ELF-1 (cell line): Measurements from ENCODE around the gene ARL14.

ENCODE experiments used
- DNase-seq: peaks from one replicate; pipeline ENCODE4 v3.0.0-alpha.2; 2016; ENCODE audit warnings: low read depth, low spot score

Gene ARL14

GRCh38 chr3:160676547-160677303 is at the start of gene ARL14:
Gene ARL14 (plus strand): TSS chr3:160677160. CDS start chr3:160677347, 187 bp downstream.
- DNase-seq, result no peak

GRCh38 chr3:160629491-160629890 is 47.5 kb upstream of the ARL14 start:
- no peak for DNase-seq

DNA sequence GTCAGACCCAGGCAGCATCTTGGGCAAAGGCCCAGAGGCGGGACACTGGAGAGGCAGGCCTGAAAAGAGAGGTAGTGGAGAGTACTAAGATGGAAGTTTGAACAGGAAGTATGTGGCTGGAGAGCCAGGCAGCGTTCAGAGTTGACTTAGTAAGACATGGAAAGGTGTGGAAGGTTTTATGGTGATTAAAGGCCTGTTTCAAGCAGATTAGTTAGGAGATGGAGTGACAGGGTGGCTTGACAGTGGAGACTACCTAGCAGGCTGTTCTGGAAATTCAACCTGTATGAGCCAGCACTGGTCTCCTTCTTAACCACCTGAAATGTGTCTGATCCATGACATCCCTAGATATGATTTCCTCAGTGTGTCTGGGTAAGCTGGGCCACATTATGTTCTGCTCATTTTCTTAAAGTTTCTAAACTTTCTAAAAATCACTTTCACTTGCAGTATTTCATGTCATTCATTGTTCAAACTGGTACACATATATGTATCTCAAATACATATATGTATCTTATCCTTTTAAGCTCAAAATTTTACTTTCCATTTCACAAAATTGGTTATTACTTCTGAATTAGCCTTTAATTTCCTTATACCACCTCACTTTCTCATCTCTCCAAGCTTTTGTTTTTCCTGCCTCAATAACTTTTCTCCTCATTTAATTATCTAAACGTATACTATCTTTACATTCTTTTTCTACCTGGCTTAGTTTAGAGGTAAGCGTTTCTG is 43.4 kb upstream of the ARL14 start:
- DNase-seq, result no peak

DNA sequence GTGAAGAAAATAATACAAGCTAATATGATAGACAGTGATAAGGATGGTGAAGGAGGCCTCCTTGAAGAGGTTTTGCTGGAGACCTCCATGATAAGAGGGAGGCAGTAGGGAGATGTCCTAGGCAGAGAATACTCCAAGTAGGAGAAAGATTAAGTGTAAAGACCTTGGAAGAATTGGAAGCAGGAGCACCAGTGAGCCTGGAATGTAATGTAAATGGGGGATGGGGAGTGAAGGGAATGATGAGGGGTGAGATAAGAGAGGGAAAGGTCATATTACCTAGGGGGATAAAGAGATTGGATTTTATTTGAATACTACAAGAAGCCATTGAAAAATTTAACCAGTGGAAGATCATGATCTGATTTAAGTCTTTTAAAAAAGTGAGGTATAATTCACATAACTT is 41.7 kb upstream of the ARL14 start:
- no peak for DNase-seq

- DNase-seq, result no peak
These were observed 39.9 kb upstream of the ARL14 start for GRCh38 chr3:160637086-160637485.

DNA sequence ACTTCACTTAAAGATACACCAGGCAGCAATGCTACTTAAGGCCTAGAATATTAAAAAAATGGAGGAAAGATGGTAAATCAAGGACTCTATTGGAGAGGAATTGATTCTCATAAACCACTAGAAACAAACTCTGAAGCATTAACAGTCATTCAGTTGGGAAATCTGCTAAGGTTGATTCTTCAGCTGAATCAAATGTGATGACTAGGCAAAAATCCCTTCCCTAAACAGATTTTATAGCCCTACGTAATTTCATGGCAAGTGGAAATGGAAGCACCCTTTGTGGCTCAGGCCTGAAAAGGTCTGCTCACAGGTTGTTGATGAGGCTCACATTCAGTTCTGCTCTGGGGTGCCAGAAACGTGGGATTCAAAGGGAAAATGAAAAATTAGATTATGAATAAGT is 38.8 kb upstream of the ARL14 start:
- no peak for DNase-seq

DNA sequence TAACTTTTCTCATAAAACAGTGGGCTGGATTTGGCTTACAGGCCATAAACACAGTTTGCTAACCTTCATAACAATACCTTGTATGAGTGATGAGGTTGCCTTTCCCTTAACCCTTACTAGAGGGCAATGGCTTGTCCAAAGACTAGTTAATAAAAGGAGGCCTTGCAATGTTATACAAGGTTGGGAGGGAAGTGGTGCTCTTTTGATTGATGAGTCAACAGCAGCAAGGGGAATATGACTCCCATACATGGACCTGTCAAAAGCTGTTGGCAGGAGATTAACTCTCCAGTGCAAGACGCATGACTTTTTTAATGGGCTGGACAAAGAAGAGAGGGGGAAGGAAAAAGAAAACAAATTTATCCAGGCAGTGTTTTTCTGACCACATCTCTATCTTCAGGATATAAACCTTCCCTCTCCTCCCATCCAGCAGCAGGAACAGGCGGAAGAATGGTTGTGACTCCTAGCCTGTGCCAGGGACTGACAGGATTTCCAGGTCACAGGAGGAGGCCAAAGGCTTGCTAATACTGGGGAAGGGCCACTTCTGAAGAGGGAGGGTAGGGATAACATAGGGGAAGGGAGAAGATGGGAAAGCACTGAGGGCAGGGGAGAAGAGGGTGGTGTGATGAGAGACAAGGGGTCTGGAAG is 35.2 kb upstream of the ARL14 start:
- no peak for DNase-seq

DNA sequence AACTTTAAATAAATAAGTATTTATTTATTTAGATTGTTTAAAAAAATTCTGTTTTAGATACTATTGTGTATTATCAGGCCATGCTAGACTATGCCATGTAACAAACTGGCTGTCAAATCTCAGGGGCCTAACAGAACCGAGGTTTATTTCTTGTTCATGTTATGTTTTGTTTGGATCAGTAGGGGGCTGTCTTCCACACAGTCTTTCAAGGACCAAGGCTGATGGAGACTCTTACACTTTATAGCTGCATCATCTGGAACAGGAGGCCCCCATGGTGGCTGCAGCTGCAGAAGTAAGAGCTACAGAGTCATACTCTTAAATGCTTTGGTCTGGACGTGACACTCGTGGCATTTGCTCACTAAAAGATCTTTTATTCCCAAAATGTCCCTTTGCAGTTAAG is 33.0 kb upstream of the ARL14 start:
- DNase-seq, result no peak

DNA sequence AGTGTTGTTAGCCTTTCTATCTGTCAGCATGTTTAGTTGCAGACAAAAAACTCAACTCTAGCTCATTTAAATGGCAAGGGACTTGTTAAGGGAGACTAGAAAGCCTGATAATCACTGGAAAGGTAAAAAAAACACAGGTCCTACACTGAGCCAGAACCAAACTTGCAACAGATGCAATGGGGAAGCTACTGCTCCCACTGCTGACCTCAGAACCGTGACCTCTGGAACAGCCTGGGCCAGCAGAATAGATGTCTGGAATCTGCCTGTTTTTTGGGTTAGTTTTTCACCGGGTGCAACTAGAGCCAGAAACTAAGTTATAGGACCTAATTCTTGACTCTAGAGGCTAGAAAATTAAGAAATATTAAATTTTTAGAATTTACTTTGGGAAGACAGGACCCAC is 32.5 kb upstream of the ARL14 start:
- no peak for DNase-seq

GRCh38 chr3:160648701-160649100 is 28.3 kb upstream of the ARL14 start:
- DNase-seq, result no peak

DNA sequence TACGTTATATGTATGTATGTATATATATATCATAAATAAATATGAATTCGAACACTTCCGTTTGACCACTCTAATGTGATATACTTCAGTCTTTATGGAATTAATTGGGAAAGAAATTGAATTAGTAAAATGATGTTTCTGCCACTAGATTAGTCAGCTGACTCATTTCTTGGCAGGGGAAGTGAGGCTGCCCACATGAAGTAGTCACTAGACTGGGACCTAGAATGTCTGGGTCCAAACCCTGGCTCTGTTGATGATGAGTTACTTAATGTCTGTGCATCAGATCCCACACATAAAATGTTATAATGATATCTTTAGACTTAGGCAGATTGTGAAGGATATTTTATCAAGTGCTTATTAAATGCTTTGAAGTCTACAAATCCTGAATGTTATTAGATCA is 27.4 kb upstream of the ARL14 start:
- DNase-seq, result no peak

DNA sequence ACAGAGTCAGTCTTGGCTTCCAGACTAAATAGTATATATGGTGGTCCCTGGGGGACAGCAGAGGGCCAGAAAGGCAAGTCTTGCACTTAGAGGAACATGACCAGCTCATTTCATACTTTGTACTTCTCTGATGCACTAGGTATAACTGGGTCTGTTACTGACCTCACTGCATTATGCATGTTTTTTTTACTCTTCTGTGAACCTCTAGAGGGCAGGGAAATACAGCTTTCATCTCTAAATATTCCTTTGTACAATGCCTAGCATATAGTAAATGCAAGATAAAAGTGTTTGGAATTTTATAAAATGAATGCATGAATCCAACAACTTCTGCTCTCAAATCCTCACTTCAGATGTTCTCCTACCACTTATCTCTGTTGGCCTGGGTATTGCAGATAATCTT is 23.4 kb upstream of the ARL14 start:
- no peak for DNase-seq

DNA sequence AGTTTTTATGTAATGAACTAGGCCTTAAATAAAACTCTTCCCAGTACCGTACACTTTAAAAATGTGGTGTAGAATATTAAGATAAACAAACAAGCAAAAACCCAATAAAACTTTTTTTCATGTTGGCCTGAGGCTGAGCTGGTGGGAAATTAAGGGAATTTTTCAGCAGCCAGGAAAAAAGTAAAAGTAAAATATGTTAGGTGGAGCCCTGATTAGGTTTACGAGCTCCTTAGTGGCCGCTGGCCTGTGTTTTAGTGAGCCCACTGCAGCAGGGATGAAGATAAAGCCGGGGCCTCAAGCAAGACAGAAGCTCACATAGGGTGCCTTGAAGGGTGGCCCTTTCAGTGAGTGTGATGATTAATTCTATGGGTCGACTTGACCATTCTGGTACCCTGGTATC is 16.1 kb upstream of the ARL14 start:
- DNase-seq, result no peak

- DNase-seq, result peak; percentile 31
These were observed 15.3 kb upstream of the ARL14 start for GRCh38 chr3:160661660-160662059.

DNA sequence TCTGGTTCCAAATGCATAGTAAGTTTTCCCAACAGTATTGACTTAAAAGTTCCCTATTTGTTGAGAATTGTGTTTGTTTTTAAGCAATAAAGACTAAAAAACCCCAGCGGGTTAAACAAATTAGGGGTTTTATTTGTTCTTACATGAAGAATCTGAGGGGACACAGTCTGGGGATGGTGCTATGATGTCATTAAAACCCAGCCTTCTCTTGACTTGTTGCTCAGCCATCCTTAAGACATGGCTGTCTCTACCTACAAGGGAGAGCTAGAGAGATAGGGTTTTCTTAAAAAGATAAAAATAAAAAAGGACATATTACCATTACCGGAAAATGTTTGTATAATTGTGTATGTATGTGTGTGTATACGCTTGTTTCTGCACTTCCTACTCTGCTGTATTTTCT is 11.7 kb upstream of the ARL14 start:
- DNase-seq, result no peak

DNA sequence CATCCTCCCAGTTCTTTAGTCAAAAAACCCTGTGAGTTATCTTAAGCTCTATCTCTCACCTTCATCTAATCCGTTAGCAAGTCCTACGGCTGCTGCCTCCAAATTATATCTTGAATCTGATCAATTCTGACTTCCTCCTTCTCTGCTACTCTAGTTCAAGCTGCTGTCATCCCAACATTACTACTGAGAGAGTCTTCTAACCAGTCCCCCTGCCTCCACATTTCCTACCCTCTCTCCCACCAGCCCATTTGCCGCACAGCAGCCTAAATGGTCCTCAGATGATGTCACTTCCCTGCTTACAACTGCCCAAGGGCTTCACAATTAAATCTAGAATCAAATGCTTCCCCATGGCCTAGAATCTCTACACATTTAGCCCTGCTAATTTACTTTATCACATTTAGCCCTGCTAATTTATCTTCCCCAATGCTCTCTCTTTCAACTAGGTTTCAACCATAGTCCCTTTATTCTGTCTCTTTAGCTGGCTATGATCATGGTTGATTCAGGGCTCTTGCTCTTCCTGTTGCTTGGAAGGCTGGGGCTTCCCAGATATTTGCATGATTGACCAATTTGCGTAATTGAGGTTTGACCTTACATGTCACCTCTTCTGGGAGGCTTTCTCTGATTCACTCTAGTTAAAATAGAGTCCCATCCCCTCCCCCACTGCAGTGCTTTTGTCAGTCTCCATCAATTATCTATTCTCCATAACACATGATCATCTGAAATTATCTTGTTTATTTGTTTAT is 11.0 kb upstream of the ARL14 start:
- peak; percentile 65 for DNase-seq

DNA sequence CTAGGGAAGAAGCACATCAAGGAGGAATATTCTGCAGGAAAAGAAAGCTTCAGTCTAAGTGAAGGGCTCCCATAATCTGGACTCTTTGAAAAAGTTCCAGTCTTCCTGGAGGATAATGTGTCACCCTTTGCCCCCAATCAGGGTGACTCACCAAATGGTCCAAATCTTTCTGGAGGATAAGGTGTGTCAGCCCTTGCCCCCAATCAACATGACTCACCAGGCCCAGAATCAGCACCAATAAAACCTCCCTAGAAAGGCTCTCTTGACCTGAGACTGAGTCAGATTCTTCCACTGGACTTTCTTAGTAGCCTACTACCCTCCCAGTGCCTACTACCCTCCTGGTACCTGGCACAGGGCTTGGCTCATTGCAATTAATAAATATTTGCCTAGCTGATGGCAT is 9.5 kb upstream of the ARL14 start:
- DNase-seq, result peak; percentile 50

- no peak for DNase-seq
These were observed 8.5 kb upstream of the ARL14 start for GRCh38 chr3:160668454-160668853.

- DNase-seq, result no peak
These were observed 5.7 kb upstream of the ARL14 start for GRCh38 chr3:160671231-160671630.

- no peak for DNase-seq
These were observed 5.0 kb upstream of the ARL14 start for GRCh38 chr3:160671995-160672394.

DNA sequence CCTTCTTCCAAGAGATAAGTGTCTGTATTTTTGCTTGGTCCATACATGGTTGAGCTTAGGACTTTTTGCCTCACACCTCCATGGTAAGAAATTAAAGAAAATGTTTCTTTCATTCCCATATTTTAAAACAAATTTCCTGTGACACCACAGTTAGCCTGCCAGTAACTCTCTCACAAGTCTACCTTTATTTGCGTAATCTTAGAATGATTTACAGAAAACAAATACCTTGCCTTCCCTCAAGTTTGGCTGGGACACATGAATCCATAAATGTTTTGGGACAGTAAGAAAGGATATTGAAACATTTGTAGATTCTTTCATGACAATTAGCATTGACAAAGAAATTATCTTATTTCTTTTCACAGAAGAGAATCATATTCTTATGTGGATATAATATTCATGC is 3.8 kb upstream of the ARL14 start:
- no peak for DNase-seq

GRCh38 chr3:160675566-160676124 is 1.3 kb upstream of the ARL14 start:
- DNase-seq, result no peak
